Activated CD8-positive, alpha-beta memory T cell treated with anti-CD3 and anti-CD28 coated beads, Interleukin-2, amount 50 U/mL, for 1 hour (primary cell): ENCODE measurements around the gene RAB11FIP4.

Experiments used
- DNase-seq: peaks from one replicate; pipeline ENCODE4 v3.0.0-alpha.2; 2020; ENCODE audit errors: extremely low read depth

RAB11FIP4 gene

DNA sequence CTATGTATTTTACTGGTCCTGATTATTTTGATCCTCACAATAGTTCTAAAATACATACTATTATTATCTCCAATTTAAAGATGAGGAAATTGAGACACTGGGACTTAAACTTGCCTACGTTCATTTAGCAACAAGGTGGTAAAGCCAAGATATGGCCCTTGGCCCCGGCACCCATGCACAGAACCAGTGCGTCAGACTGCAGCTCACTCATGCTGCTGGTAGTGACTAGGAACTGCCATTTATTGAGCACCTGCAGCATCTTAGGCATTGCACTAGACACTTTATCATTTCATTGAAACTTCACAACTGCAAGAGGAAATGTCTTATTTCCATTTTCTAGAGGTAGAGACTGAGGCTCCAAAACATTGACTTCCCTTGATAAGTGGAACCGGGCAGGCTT, 93.3 kb downstream of the RAB11FIP4 start:
- no peak for DNase-seq

DNA sequence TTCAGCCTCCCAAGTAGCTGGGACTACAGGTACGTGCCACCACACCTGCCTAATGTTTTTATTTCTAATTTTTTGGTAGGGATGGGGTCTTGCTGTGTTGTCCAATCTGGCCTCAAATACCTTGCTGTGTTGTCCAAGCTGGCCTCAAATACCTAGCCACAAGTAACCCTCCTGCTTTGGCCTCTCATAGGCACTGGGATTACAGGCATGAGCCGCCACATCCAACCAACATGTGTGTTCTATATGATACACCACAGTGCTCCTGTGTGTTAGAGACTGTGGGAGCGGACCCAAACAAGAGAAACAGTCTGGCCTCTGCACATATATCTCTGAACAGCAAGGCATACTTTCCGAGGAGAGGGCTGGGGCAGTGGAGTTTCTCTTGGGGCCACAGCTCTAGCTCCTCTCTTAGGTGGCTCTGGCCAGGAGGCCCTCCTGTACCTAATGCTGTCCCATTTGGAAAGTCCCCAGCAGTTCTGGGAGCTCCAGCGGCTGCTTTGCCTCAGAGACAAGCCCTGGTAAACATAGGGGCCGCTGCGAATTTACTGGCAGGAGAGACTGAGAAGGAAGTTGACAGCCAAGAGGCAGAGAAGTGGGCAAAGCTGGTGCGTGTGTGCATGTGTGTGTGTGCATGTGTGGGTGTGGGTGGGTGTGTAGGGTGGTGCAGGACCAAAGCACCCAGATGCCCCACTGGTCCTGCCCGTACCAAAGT, 95.0 kb downstream of the RAB11FIP4 start:
- DNase-seq, result no peak

DNA sequence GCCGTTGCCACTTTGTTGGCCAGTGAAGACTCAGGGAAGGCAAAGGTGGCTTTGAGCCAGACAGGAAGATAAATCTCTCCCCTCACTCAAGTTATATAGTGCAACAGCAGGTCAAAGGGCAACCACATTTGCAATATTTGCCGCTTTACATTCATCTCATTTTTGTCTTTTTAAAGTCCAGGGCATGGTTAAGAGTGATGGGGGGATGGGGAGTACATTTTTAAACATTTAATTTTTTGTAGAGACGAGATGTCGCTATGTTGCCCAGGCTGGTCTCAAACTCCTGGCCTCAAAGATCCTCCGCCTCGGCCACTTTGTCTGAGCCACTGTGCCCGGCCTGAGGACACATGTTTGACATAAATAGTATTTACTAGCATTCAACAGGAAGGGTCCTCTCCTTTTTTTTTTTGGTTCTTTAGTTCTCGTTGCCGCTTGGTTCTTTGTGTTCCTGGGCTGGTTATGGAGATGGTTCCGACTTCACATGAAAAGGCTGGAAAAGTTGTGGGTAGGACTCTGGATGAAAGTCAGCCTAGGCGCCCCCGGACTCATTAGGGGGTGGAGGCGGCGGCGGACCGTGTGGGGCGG, 95.7 kb downstream of the RAB11FIP4 start:
- no peak for DNase-seq

DNA sequence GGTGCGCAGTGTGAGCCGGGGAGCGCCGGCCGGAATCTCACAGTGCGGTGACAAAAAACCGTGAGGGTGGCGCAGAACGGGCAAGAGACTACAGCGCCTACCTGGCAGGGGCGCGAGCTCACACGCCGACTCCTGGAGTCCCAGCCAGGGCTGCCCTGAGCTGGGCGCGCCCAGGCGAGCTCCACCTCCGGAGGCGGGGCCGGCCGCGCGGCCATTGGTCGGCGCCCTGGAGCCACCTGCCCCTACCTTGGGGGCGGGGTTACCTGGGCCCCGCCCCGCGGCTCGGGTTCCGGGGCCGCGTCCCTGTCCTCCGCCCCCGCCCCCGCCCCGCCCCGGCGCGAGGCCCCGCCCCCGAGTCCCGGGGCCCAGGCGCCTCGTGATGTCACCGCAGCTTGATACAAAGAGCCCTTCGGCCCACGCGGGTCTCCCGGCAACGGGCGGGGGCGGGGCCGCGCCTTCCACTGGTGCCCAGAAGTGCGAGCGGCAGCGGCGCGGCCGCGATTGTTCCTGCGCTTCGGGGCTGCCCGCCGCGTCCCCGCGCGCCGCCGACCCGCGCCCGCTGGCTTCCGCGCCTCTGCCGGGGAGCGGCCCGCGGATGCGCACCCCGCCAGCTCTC, 96.3 kb downstream of the RAB11FIP4 start:
- peak; percentile 87 for DNase-seq

DNA sequence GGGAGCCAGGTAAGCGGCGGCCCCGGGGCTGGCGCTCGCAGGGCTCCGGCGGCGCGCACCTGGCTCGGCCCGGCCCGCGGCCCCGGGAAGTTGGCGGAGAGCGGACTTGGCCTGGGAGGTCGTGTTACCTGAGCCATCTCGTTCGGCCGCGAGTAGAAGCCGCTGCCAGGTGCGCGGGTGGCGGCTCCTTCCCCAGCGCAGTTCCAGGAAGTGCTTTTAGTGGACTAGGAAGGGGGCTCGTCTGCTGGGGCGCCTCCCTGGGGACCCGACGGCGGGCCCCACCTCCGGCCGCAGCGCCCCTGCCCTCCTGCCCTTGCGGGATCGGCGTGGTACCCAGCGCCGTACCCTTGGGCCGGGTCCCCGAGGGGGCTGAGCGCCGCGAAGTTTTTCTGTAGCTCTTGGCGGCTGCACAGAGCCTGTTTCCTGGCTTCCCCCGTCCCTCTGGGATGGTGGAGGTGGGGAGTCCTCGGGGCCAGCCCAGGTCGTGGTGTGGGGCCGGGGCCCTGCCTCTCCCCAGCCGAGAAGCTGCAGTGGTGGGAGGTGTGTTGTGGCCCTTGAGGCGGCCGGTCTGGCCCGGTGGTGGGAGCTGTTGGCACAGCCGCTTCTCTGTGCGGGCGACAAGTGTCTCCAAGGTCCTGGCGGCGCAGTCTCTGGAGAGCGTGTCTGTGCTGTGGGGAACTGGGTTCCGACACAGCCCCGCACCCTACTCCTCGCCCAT, 96.9 kb downstream of the RAB11FIP4 start:
- DNase-seq, result no peak

DNA sequence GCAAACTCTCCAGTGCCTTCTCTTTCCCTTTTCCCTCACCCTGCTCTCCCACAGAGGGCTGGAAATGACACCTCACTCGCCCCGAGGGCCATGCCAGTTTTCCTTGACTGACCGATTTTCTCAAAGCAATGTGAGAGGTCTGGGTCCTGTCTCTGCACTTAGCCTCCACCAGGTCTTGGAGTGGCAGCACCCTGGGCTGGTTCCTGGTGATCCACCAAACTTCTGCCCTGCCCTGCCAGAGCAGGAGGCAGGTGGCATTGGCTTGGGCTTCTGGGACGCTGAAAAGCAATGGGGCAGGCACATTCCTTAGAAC, 97.5 kb downstream of the RAB11FIP4 start:
- no peak for DNase-seq

DNA sequence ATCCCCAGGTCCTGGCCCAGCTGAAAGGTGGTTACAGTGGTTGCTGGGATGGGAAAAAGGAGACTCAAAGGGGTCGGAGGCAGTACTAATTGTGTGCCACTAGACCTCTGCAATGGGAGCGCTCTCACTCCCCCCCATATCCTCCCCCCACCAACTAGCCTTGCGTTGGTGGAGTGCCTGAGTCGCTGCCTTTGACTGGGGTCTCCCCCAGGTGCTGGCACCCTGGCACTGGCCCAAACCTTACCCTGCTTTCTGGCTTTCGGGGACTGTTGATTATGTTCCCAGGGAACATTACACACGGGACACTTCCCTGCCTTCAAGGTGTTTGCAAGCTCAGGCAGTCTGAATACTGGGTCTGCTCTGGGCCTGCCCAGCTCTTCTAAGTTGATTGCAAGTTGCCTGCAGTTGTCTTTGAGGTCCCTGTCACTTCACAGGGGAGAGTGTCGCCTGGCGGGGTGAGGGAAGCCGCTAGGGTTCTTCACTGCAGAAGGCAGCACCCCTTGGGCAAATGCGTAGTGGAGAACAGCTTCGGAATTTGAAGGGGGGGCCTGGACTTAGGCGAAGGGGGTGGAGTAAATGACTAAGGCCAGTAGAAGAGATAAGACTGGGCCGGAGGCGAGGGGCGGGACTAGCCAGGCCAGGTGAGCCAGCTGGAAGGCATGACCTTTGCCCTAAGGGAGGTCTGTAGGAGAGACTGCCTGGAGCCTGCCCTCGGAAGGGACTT, 98.0 kb downstream of the RAB11FIP4 start:
- DNase-seq, result no peak

DNA sequence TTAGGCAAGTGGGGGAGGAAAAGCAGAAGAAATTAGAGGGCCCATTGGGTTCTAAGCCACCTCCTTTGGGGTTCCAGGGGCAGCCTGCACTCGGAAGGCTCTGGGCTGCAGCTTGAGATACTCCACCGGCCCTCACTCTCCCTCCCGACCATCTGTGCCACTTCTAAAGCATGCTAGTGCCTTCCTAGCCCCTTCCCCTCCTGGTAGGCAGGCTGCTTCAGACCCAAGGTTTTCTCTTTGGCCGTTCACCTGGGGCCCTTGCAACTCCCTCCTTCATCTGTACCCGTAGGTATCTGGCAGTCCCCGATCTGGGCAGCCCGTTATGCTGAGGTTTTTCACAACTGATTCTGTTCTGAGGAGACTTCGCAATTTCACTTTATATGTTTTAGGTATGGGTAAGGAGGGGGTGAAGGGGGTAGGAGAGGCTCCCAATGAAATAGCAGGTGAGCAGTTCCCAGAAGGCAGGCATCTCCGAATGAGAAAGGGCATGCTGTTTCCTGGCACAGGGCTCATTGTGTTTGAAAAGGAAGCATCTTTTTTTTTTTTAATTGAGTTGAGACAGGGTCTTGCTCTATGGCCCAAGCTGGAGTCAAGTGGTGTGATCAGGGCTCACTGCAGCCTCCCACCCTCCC, 98.7 kb downstream of the RAB11FIP4 start:
- DNase-seq, result no peak

DNA sequence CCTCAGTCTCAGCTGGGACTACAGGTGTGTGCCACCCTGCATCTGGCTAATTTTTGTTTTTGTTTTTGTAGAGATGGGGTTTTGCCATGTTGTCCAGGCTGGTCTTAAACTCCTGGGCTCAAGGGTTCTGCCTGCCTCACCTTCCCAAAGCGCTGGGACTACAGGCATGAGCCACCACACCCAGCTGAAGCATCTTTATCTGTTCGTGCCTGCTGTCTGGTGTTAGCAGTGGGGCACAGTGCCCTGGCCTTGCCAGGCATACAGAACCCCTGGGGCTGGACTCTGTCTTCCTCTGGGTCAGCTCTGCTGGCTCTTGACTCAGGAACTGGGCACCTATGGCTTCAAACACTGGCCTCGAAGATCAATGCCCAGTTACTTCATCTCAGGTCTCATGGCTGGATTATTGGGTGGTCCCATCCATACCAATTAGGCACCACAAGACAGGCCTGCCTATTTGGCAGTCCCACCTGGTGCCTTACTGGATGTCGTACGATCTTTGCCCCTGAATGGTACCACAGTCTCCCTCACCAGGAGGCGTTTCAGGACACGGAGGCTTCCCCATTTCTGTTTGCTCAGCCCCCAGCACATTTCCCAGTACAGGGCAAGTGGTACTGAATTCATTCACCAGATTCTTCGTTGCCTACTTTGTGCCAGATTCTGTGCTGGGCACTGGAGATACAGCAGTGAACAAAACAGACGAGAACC, 99.3 kb downstream of the RAB11FIP4 start:
- DNase-seq, result no peak

DNA sequence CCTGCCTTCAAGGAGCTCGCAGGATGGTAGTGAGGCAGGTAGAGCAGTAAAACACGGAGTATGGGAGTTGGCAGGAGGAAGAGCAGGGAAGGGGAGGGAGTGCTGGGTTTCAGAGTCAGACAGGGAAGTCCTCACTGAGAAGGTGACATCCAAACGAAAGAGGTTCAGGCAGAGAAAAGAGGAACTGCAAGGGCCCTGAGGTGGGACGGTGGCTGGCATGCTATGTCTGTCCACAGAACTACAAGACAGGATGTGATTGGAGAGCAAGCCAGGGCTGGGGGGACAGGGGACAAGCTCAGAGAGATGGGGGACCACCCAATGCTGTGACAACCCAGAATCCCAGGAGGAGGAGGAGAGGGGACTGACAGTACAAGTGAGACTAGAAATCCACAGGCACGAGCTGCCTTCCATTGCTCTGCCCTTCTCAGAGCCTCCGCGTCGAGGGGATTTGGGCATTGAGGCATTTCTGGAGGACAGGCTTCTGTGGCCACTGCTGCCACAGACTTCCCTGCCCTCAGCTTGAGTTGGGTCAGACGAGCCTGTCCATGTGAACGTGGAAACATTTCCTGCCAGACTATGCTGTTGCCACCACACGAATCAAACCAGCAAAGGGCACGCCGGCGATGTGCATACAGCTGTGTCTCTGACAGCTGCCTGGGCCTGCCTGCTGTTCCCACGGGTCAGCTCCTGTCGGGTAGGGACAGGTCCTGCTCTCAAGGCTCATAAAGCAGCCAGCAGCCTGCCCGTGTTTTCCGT, 100.1 kb downstream of the RAB11FIP4 start:
- DNase-seq, result no peak

DNA sequence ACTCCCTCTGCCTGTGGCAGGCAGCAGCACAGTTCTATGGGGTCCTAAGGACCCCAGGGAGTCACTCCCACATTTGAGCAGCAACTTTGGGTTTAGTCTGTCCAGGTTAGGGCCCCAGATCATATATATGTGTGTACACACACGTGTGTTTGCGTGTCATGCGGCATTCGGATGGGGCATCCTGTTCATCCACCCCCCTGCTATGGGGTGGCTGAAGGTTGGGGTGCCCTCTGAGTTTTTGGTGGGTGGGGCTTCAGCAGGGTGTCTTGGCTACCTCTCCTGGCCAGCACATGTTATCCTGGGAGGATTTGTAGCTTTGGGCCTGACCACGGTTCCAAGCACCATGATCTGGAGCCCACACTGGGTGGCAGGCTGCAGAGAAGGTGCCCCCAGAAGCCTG, 100.7 kb downstream of the RAB11FIP4 start:
- no peak for DNase-seq

DNA sequence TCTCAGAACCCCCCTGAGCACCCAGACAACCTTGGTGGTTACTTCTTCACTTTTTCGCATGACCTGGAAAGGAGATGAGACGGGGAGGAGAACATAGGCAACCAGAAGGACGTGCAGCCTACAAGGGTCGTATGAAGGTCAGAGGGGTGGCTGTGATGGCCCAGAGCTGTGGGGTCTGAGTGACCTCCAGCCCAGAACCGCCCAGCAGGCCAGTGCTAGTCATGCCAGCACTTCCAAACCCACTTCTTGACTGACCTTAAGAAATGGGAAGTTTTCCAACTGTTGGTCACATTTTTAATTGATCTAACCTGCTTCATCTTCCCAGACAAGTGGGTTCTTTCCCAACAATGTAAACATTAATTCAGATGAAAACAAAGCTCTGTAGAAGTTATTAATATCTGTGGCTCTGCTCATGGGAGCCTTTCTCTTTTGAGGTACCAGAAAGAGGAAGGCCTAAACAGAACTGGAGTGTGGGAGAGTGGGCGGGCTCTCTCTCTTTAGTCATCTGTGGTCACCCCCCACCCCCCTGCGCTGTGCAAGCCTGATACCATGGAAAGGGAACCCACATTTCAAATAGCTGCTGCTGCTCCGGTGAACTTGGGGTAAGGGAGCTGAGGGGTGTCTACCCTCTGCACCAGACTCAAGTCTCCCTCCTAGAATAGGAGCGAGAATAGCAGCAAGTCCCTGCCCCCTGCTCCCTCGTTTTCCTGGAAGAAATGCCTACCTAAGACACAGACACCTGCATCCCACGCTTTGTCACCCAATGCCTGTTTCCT, 101.6 kb downstream of the RAB11FIP4 start:
- DNase-seq, result no peak

DNA sequence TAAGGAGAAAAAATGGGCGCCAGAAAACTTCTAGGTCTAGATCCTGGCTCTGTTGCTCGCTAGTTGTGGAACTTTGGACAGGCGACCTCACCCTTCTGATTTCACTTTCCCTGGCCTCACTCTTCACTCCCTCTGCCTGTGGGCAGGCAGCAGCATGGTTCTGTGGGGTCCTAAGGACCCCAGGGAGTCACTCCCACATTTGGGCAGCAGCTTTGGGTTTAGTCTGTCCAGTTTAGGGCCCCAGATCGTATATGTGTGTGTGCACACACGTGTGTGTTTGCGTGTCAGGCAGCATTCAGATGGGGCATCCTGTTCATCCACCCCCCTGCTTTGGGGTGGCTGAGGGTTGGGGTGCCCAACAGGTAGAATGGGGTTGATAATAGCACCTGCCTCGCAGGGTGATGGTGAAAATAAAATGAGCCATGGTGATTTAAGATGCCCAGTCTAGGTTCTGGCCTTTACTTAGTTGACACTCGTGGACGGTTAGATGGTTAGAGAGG, 102.2 kb downstream of the RAB11FIP4 start:
- no peak for DNase-seq

DNA sequence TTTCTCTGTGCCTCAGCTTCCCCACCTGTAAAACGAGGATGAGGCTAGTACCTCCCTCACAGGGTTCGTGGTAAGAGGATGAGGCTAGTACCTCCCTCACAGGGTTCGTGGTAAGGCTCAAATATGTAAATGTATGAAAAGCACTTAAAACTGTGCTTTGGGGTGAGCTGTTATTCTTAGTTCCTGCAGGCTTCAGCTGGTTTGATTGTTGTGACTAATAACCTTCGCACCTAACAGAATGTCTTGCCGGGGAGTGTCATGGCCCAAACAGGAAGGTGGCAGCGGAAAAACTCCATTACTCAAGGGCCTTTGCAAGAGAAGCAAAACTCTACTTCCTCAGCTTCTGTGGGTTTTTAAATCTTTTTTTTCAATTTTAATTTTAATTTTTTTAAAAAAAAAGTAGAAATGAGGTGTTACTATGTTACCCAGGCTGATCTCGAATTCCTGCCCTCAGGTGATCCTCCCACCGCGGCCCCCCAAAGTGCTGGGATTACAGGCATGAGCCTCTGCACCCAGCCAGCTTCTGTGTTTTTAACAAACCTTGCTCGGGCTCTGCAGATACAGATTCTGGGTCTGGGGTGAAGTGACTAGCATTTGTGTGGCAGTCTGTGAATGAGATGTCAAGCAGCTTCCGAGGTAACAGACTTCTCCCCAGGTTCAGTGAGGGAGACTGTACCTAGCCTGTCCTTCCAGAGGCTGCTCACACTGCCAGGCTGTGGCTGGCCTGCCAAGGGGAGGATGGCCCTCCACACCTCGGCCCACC, 103.0 kb downstream of the RAB11FIP4 start:
- peak; percentile 61 for DNase-seq

DNA sequence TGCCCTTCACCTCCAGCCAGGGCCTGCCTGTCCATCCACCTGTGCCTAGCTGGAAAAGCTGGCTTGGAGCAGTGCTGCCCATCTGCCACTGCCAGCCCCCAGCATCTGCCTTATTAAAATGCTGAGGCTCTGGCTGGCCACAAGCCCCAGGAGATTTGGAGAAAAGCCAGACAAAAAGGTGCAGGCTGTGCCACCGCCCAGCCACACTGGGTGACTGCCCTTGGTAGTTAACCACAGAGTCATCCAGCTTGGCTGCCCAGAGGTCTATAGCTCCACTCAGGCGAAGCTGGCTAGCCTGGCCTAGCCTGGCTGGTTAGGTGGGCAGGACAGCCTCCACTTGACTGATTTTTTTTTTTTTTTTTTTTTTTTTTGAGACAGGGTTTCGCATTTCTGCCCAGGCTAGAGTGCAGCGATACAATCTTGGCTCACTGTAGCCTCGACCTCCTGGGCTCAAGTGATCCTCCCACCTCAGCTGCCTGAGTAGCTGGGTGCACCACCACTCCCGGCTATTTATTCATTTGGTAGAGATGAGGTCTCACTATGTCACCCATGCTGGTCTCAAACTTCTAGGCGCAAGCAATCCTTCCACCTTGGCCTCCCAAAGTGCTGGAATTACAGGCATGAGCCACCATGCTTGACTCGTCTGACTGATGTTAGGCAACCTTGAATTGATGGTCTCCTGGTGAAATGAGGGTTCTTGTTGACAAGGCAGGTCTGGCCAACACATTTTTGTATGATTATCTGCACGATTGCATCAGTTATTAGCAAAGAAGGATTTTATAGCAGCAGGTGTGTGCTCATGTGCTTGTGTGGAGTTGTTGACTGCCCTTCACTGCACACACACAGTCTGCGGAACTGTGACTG, 103.8 kb downstream of the RAB11FIP4 start:
- no peak for DNase-seq

DNA sequence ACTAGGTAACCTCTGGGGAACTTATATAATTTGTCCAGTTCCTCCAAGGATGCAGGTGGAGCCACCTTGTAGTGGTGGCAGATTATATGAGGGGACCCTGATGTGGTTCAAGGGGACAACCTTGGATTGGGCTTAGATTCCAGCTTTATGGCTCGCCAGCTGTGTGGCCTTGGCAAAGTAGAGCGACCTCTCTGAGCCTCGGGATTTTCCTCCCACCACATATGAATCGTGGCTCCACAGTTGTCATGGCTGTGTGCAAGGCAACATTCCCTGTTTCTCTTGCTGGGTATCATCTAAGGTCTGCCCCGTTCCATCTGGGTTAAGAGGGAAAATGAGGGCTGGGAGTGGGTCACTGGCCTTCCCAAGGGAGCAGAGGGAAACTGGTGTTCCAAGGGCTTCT, 104.6 kb downstream of the RAB11FIP4 start:
- no peak for DNase-seq

DNA sequence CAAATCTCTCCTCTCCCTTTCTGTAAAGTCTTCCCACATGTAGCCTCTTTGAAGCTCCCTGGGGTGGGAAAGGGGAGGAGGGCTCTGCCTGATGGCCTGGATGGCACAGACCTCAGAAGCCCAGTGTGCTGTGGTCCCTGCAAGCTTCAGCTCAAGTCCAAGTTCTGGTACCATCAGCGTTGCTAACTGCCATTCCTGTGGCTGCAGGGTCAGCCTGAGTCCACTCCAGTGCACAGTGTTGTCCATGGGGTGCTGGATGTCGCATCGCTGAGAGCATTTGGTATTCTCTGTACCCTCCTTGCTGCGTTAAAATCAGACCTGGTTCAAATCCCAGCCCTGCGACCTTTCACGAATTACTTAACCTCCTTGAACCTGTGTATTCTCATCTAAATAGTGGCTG, 105.1 kb downstream of the RAB11FIP4 start:
- DNase-seq, result no peak

DNA sequence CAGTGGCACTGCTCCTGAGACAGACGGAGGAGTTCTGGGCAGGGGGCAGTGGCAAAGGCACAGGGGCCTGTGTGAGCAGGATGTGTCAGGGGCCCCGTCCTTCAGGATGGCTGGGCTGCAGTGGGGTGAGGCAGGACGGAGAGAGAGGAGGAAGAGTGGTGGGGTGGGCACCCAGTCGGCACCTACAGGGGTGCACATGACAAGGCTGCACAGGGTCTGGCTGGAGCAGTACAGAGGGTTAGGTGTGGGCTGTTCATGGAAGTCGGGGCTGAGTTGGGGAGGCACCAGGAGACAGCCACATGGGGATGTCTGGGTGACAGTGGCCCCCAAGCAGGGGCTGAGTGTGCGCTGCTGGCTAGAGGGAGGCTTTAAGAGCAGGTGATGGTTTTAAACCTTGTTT, 106.0 kb downstream of the RAB11FIP4 start:
- no peak for DNase-seq
